Peyer's patch (tissue), 4 donors: ENCODE results near the gene LDHAL6B.

ENCODE experiments used
- POLR2A ChIP-seq, 2 donors: fragments of 450-650 bp; IDR thresholded peaks; one replicate each; pipeline ENCODE4 v1.5.1; 2017; ENCODE audit warnings: antibody characterized with exemption in 2 of 2, mild to moderate bottlenecking in 2 of 2, moderate library complexity in 2 of 2
- TF ChIP-seq, protein P1 (sequence below), 6 experiments: fragments of 450-650 bp in 4 of 6; fragments of 200-600 bp in 2 of 6; sonication (generic) in 1 of 6; IDR thresholded peaks; one replicate each; pipeline ENCODE4 v1.5.1; 2017 to 2019; ENCODE audit warnings: antibody characterized with exemption in 6 of 6, mild to moderate bottlenecking in 3 of 6, moderate library complexity in 1 of 6

- no peak for TF ChIP-seq POLR2A (IDR thresholded peaks at IDR 0.05)
- TF ChIP-seq, protein P1, sequence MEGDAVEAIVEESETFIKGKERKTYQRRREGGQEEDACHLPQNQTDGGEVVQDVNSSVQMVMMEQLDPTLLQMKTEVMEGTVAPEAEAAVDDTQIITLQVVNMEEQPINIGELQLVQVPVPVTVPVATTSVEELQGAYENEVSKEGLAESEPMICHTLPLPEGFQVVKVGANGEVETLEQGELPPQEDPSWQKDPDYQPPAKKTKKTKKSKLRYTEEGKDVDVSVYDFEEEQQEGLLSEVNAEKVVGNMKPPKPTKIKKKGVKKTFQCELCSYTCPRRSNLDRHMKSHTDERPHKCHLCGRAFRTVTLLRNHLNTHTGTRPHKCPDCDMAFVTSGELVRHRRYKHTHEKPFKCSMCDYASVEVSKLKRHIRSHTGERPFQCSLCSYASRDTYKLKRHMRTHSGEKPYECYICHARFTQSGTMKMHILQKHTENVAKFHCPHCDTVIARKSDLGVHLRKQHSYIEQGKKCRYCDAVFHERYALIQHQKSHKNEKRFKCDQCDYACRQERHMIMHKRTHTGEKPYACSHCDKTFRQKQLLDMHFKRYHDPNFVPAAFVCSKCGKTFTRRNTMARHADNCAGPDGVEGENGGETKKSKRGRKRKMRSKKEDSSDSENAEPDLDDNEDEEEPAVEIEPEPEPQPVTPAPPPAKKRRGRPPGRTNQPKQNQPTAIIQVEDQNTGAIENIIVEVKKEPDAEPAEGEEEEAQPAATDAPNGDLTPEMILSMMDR (IDR thresholded peaks at IDR 0.05), result no peak
These were observed 48.0 kb upstream of the LDHAL6B start for GRCh38 chr15:59158701-59159034.
